Endothelial cell (in vitro differentiated cells): Measurements from ENCODE around the gene LAMC2. TPM values are rescaled to one million over a fixed set of nuclear protein-coding genes. Genes with fewer than 3 reads are reported as not detected.
"Not testable (repeated sequence)": the region's sequence is repeated elsewhere in the genome, so short reads cannot be mapped to it uniquely, and the experiment has no call there.

ENCODE experiments used
- DNase-seq: peaks from one replicate; pipeline ENCODE4 v3.0.0; 2021; ENCODE audit warnings: low spot score
- H3K27ac Mint-ChIP-seq: one replicate; pipeline ENCODE4 v1.8.0; 2021; ENCODE audit warnings: mixed read lengths, inconsistent platforms; ENCODE audit not compliant: unreplicated experiment
- H3K27me3 Mint-ChIP-seq: one replicate; pipeline ENCODE4 v1.8.0; 2021; ENCODE audit warnings: mild to moderate bottlenecking, moderate library complexity, mixed read lengths, inconsistent platforms; ENCODE audit not compliant: unreplicated experiment
- H3K36me3 Mint-ChIP-seq: one replicate; pipeline ENCODE4 v1.8.0; 2021; ENCODE audit warnings: mild to moderate bottlenecking, low read depth, mixed read lengths, inconsistent platforms; ENCODE audit not compliant: unreplicated experiment
- H3K4me1 Mint-ChIP-seq: one replicate; pipeline ENCODE4 v1.8.0; 2021; ENCODE audit warnings: mild to moderate bottlenecking, mixed read lengths, inconsistent platforms; ENCODE audit not compliant: unreplicated experiment
- H3K4me3 Mint-ChIP-seq: one replicate; pipeline ENCODE4 v1.8.0; 2021; ENCODE audit warnings: mild to moderate bottlenecking, mixed read lengths, inconsistent platforms; ENCODE audit not compliant: unreplicated experiment
- H3K9me3 Mint-ChIP-seq: one replicate; pipeline ENCODE4 v1.8.0; 2021; ENCODE audit warnings: mixed read lengths, inconsistent platforms; ENCODE audit not compliant: unreplicated experiment
- total RNA-seq: library from RNA; stranded (reverse); fragmentation: NEBNext Ultra II Directional; extraction: Animal tissue kit (Norgen Biotek cat#: 25700); gene quantifications from one replicate; pipeline ENCODE4 v1.2.1, GENCODE V29; 2021; ENCODE audit not compliant: unreplicated experiment
- TF ChIP-seq, protein P1 (sequence below): fragments of 200-600 bp; sonication (generic); IDR thresholded peaks from one replicate; pipeline ENCODE4 v1.5.0; 2021; ENCODE audit warnings: antibody characterized with exemption; ENCODE audit not compliant: unreplicated experiment

The LAMC2 gene
- total RNA-seq, 1 donor from 2014 or later, result 2.3 TPM

DNA sequence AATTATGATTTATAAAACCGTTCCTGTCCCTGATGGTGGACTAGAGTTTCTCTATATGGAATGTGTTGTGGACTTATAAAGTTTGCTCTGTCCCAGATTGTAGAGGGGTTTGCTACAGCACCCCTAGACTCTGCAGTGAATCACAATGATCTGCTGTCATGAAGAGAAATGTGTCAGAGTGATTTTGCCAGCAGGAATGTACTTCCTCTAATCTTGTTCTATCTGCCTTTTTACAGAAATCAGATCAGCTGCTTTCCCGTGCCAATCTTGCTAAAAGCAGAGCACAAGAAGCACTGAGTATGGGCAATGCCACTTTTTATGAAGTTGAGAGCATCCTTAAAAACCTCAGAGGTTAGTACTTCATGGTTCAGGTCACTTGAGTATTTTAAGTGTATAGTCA, 52.0 kb downstream of the LAMC2 start:
- H3K27me3 Mint-ChIP-seq, result no peaks in the 10 kb centered on the region
- no peak for DNase-seq
- H3K4me3 Mint-ChIP-seq, result no peak overlapping the region
- H3K4me1 Mint-ChIP-seq, result peaks cover 11% of the 10 kb centered on the region
- H3K36me3 Mint-ChIP-seq, result no peaks in the 10 kb centered on the region
- no peaks in the 10 kb centered on the region for H3K9me3 Mint-ChIP-seq
- TF ChIP-seq, protein P1, sequence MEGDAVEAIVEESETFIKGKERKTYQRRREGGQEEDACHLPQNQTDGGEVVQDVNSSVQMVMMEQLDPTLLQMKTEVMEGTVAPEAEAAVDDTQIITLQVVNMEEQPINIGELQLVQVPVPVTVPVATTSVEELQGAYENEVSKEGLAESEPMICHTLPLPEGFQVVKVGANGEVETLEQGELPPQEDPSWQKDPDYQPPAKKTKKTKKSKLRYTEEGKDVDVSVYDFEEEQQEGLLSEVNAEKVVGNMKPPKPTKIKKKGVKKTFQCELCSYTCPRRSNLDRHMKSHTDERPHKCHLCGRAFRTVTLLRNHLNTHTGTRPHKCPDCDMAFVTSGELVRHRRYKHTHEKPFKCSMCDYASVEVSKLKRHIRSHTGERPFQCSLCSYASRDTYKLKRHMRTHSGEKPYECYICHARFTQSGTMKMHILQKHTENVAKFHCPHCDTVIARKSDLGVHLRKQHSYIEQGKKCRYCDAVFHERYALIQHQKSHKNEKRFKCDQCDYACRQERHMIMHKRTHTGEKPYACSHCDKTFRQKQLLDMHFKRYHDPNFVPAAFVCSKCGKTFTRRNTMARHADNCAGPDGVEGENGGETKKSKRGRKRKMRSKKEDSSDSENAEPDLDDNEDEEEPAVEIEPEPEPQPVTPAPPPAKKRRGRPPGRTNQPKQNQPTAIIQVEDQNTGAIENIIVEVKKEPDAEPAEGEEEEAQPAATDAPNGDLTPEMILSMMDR, result no peak
- no peak overlapping the region for H3K27ac Mint-ChIP-seq

DNA sequence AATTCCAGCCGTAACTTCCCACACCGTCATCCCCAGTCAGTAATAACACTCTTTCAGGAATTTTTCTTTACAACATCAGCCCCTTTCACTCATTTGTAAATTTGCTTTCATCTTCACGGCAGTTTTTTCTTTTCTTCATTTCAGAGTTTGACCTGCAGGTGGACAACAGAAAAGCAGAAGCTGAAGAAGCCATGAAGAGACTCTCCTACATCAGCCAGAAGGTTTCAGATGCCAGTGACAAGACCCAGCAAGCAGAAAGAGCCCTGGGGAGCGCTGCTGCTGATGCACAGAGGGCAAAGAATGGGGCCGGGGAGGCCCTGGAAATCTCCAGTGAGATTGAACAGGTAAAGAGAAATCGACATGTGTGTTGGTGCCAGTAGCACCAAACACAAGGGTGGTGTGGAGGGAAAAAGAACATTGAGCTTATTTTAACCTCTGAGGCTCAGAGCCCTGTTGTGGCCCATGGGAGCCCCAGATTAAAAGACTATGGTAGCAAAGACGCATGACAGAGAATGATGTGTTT, 53.2 kb downstream of the LAMC2 start:
- H3K27ac Mint-ChIP-seq, result no peak overlapping the region
- H3K9me3 Mint-ChIP-seq, result no peaks in the 10 kb centered on the region
- H3K4me3 Mint-ChIP-seq, result peak overlapping the region; percentile 4
- no peaks in the 10 kb centered on the region for H3K27me3 Mint-ChIP-seq
- no peaks in the 10 kb centered on the region for H3K36me3 Mint-ChIP-seq
- peaks cover 8% of the 10 kb centered on the region for H3K4me1 Mint-ChIP-seq
- no peak for DNase-seq
- TF ChIP-seq, protein P1, result peak; percentile 30

DNA sequence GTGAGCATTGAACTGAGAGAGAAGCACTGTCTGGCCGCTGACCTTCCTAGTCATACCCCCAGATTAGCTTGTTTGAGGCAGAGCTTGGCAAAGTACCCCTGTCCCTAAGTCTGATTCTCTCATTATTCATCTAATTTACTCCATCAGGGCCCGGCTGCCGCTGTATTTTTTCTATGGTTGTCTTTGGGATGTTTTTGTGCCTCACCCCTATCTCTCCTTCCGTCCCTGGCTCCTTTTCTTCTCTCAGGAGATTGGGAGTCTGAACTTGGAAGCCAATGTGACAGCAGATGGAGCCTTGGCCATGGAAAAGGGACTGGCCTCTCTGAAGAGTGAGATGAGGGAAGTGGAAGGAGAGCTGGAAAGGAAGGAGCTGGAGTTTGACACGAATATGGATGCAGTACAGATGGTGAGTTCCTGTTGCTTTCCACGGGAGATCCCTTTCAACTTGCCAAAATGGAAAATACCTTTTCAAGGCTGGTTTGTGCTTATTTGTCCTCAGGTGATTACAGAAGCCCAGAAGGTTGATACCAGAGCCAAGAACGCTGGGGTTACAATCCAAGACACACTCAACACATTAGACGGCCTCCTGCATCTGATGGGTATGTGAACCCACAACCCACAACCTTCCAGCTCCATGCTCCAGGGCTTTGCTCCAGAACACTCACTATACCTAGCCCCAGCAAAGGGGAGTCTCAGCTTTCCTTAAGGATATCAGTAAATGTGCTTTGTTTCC, 53.9 kb downstream of the LAMC2 start:
- Mint-ChIP-seq H3K27me3 (no peaks in the 10 kb centered on the region), H3K36me3 (no peaks in the 10 kb centered on the region), H3K9me3 (no peaks in the 10 kb centered on the region), H3K4me1 (peaks cover 6% of the 10 kb centered on the region), H3K27ac (peak overlapping the region; percentile 19), H3K4me3 (no peak overlapping the region)
- no peak for DNase-seq
- TF ChIP-seq, protein P1, result no peak

- Mint-ChIP-seq H3K27me3 (no peaks in the 10 kb centered on the region), H3K36me3 (no peaks in the 10 kb centered on the region), H3K4me3 (no peak overlapping the region), H3K27ac (no peak overlapping the region), H3K9me3 (no peaks in the 10 kb centered on the region), H3K4me1 (peaks cover under 1% of the 10 kb centered on the region)
- TF ChIP-seq, protein P1, result no peak
- no peak for DNase-seq
Observed at GRCh38 chr1:183240526-183240825, 54.4 kb downstream of the LAMC2 start.

DNA sequence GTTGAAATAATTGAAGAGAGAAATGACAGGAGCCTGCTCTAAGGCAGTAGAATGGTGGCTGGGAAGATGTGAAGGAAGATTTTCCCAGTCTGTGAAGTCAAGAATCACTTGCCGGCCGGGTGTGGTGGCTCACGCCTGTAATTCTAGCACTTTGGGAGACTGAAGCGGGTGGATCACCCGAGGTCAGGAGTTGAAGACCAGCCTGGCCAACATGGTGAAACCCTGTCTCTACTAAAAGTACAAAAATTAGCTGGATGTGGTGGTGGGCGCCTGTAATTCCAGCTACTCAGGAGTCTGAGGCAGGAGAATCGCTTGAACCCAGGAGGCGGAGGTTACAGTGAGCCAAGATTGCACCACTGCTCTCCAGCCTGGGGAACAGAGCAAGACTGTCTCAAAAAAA, 54.8 kb downstream of the LAMC2 start:
- not testable (repeated sequence) for DNase-seq, H3K36me3 Mint-ChIP-seq, H3K4me1 Mint-ChIP-seq, H3K4me3 Mint-ChIP-seq, H3K27me3 Mint-ChIP-seq, H3K9me3 Mint-ChIP-seq, H3K27ac Mint-ChIP-seq
